ENCODE results near the gene CRYGC. TPM values are rescaled to one million over a fixed set of nuclear protein-coding genes. Genes with fewer than 3 reads are reported as not detected.

Gene CRYGC
- total RNA-seq, 1 donor from 2014 or later, result not detected

- H3K9ac ChIP-seq (ENCODE audit: low read length), result no peak overlapping the region
- no peak overlapping the region for H3K27ac ChIP-seq (ENCODE audit: low read depth, low read length)
- no peak overlapping the region for H3K4me3 ChIP-seq (ENCODE audit: insufficient read depth, low read depth, low read length)
- no peak overlapping the region for H3K4me3 Mint-ChIP-seq (ENCODE audit: unreplicated experiment)
- no peaks in the 10 kb centered on the region for H3K27me3 ChIP-seq (ENCODE audit: insufficient read depth, low read length)
- no peaks in the 10 kb centered on the region for H3K9me3 ChIP-seq (ENCODE audit: insufficient read depth, low read depth, low read length)
- no peaks in the 10 kb centered on the region for H3K36me3 Mint-ChIP-seq (ENCODE audit: low read depth, unreplicated experiment)
- no peaks in the 10 kb centered on the region for H3K79me2 ChIP-seq (ENCODE audit: insufficient read depth, low read length)
- H3K4me1 ChIP-seq (ENCODE audit: insufficient read depth, low read length), result no peaks in the 10 kb centered on the region
- DNase-seq (ENCODE audit: low read depth), result no peak
- no peaks in the 10 kb centered on the region for H3K36me3 ChIP-seq (ENCODE audit: insufficient read depth, low read length)
- H3K27ac Mint-ChIP-seq (ENCODE audit: unreplicated experiment), result no peak overlapping the region
- peaks cover 3% of the 10 kb centered on the region for H3K4me1 Mint-ChIP-seq (ENCODE audit: low read depth, unreplicated experiment)
- peaks cover 13% of the 10 kb centered on the region for H3K27me3 Mint-ChIP-seq (ENCODE audit: low read depth, unreplicated experiment)
- H3K9me3 Mint-ChIP-seq (ENCODE audit: unreplicated experiment), result peaks cover 3% of the 10 kb centered on the region
- FAIRE-seq, result no peak
- no peak overlapping the region for H3K4me2 ChIP-seq (ENCODE audit: low read length)
- TF ChIP-seq EZH2 (IDR thresholded peaks at IDR 0.05; ENCODE audit: insufficient read depth, low read length), result no peak
- TF ChIP-seq, protein P1, sequence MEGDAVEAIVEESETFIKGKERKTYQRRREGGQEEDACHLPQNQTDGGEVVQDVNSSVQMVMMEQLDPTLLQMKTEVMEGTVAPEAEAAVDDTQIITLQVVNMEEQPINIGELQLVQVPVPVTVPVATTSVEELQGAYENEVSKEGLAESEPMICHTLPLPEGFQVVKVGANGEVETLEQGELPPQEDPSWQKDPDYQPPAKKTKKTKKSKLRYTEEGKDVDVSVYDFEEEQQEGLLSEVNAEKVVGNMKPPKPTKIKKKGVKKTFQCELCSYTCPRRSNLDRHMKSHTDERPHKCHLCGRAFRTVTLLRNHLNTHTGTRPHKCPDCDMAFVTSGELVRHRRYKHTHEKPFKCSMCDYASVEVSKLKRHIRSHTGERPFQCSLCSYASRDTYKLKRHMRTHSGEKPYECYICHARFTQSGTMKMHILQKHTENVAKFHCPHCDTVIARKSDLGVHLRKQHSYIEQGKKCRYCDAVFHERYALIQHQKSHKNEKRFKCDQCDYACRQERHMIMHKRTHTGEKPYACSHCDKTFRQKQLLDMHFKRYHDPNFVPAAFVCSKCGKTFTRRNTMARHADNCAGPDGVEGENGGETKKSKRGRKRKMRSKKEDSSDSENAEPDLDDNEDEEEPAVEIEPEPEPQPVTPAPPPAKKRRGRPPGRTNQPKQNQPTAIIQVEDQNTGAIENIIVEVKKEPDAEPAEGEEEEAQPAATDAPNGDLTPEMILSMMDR (IDR thresholded peaks at IDR 0.05; ENCODE audit: insufficient read depth, low read depth, low read length), result no peak
- no peaks in the 10 kb centered on the region for H4K20me1 ChIP-seq (ENCODE audit: insufficient read depth, low read length)
- no peak overlapping the region for H2AFZ ChIP-seq (ENCODE audit: low read depth, low read length)
Observed at GRCh38 chr2:208090420-208090819, 39.2 kb downstream of the CRYGC start.

GRCh38 chr2:208086029-208086428, 43.6 kb downstream of the CRYGC start:
- Histone ChIP-seq H2AFZ (ENCODE audit: low read depth, low read length) (no peak overlapping the region), H3K79me2 (ENCODE audit: insufficient read depth, low read length) (no peaks in the 10 kb centered on the region), H3K4me3 (ENCODE audit: insufficient read depth, low read depth, low read length) (no peak overlapping the region), H3K27me3 (ENCODE audit: insufficient read depth, low read length) (no peaks in the 10 kb centered on the region), H3K9me3 (ENCODE audit: insufficient read depth, low read depth, low read length) (no peaks in the 10 kb centered on the region), H3K27ac (ENCODE audit: low read depth, low read length) (no peak overlapping the region), H3K9ac (ENCODE audit: low read length) (no peak overlapping the region), H3K36me3 (ENCODE audit: insufficient read depth, low read length) (no peaks in the 10 kb centered on the region), H4K20me1 (ENCODE audit: insufficient read depth, low read length) (no peaks in the 10 kb centered on the region), H3K4me2 (ENCODE audit: low read length) (no peak overlapping the region), H3K4me1 (ENCODE audit: insufficient read depth, low read length) (no peaks in the 10 kb centered on the region)
- Mint-ChIP-seq H3K4me1 (ENCODE audit: low read depth, unreplicated experiment) (no peaks in the 10 kb centered on the region), H3K9me3 (ENCODE audit: unreplicated experiment) (peaks cover 3% of the 10 kb centered on the region), H3K4me3 (ENCODE audit: unreplicated experiment) (no peak overlapping the region), H3K36me3 (ENCODE audit: low read depth, unreplicated experiment) (no peaks in the 10 kb centered on the region), H3K27me3 (ENCODE audit: low read depth, unreplicated experiment) (peaks cover 12% of the 10 kb centered on the region), H3K27ac (ENCODE audit: unreplicated experiment) (no peak overlapping the region)
- FAIRE-seq, result no peak
- TF ChIP-seq, protein P1 (IDR thresholded peaks at IDR 0.05; ENCODE audit: insufficient read depth, low read depth, low read length), result no peak
- TF ChIP-seq EZH2 (IDR thresholded peaks at IDR 0.05; ENCODE audit: insufficient read depth, low read length), result no peak
- no peak for DNase-seq (ENCODE audit: low read depth)

DNA sequence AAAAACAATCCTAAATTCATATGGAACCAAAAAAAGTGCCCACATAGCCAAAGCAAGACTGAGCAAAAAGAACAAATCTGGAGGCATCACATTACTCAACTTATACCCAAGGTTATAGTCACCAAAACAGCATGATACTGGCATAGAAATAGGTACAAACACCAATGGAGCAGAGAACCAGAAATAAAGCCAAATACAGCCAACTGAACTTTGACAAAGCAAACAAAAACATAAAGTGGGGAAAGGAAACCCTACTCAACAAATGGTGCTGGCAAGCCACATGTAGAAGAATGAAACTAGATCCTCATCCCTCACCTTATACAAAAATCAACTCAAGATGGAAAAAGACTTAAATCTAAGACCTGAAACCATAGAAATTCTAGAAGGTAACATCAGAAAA, 45.8 kb downstream of the CRYGC start:
- H3K27me3 Mint-ChIP-seq (ENCODE audit: low read depth, unreplicated experiment), result peaks cover 12% of the 10 kb centered on the region
- H3K9me3 Mint-ChIP-seq (ENCODE audit: unreplicated experiment), result peaks cover 3% of the 10 kb centered on the region
- H3K4me1 ChIP-seq (ENCODE audit: insufficient read depth, low read length), result no peaks in the 10 kb centered on the region
- H3K4me1 Mint-ChIP-seq (ENCODE audit: low read depth, unreplicated experiment), result no peaks in the 10 kb centered on the region
- FAIRE-seq, result no peak
- H3K79me2 ChIP-seq (ENCODE audit: insufficient read depth, low read length), result no peaks in the 10 kb centered on the region
- H3K4me3 Mint-ChIP-seq (ENCODE audit: unreplicated experiment), result no peak overlapping the region
- no peak overlapping the region for H2AFZ ChIP-seq (ENCODE audit: low read depth, low read length)
- H3K4me3 ChIP-seq (ENCODE audit: insufficient read depth, low read depth, low read length), result no peak overlapping the region
- no peaks in the 10 kb centered on the region for H3K36me3 Mint-ChIP-seq (ENCODE audit: low read depth, unreplicated experiment)
- H3K4me2 ChIP-seq (ENCODE audit: low read length), result no peak overlapping the region
- H3K27me3 ChIP-seq (ENCODE audit: insufficient read depth, low read length), result peaks cover 4% of the 10 kb centered on the region
- H3K9me3 ChIP-seq (ENCODE audit: insufficient read depth, low read depth, low read length), result no peaks in the 10 kb centered on the region
- H4K20me1 ChIP-seq (ENCODE audit: insufficient read depth, low read length), result no peaks in the 10 kb centered on the region
- no peak overlapping the region for H3K9ac ChIP-seq (ENCODE audit: low read length)
- DNase-seq (ENCODE audit: low read depth), result no peak
- H3K27ac Mint-ChIP-seq (ENCODE audit: unreplicated experiment), result no peak overlapping the region
- H3K36me3 ChIP-seq (ENCODE audit: insufficient read depth, low read length), result no peaks in the 10 kb centered on the region
- no peak overlapping the region for H3K27ac ChIP-seq (ENCODE audit: low read depth, low read length)
- TF ChIP-seq, protein P1 (IDR thresholded peaks at IDR 0.05; ENCODE audit: insufficient read depth, low read depth, low read length), result no peak

Other genes starting within 250 kb of the CRYGC start
- 7.9 and 9.1 TPM in 2 replicates for gene PLEKHM3, start 104.3 kb downstream of the CRYGC start, total RNA-seq
- not detected in 2 replicates for gene CRYGD, start 5.3 kb downstream of the CRYGC start, total RNA-seq
- not detected in 2 replicates for gene CRYGB, start 16.3 kb upstream of the CRYGC start, total RNA-seq
- not detected in 2 replicates for gene CRYGA, start 33.8 kb upstream of the CRYGC start, total RNA-seq
- gene C2orf80, start 60.2 kb upstream of the CRYGC start, total RNA-seq, result not detected in 2 replicates
- gene IDH1, start 125.2 kb upstream of the CRYGC start, total RNA-seq, result 160 and 181 TPM in 2 replicates
- gene PIKFYVE, start 136.4 kb upstream of the CRYGC start, total RNA-seq, result 29.8 and 32.2 TPM in 2 replicates

All from astrocyte (in vitro differentiated cells and primary cell).